Osteoblast (primary cell): ENCODE results near the gene SCN2A. TPM values are rescaled to one million over a fixed set of nuclear protein-coding genes. Genes with fewer than 3 reads are reported as not detected.

ENCODE experiments used
- DNase-seq: peaks from one replicate; pipeline ENCODE4 v3.0.0; 2011; ENCODE audit warnings: low spot score, mixed read lengths; ENCODE audit not compliant: insufficient read length; ENCODE audit errors: missing footprints
- H2AFZ ChIP-seq: 2 replicates; pipeline ENCODE4 v1.6.0; 2011; ENCODE audit warnings: mild to moderate bottlenecking, low read length
- H3K27ac ChIP-seq: 2 replicates; pipeline ENCODE4 v1.5.1; 2011; ENCODE audit warnings: mild to moderate bottlenecking, low read depth, low read length, moderate library complexity
- H3K27me3 ChIP-seq: 2 replicates; pipeline ENCODE4 v1.6.0; 2012; ENCODE audit warnings: mild to moderate bottlenecking, control low read depth, inconsistent platforms, low read length, moderate library complexity; ENCODE audit not compliant: insufficient read depth
- H3K36me3 ChIP-seq: 2 replicates; pipeline ENCODE4 v1.5.1; 2011; ENCODE audit warnings: mild to moderate bottlenecking, low read length, control low read depth, moderate library complexity; ENCODE audit not compliant: insufficient read depth
- H3K4me1 ChIP-seq: 2 replicates; pipeline ENCODE4 v1.5.1; 2011; ENCODE audit warnings: mild to moderate bottlenecking, low read length, control low read depth, moderate library complexity; ENCODE audit not compliant: insufficient read depth
- H3K4me2 ChIP-seq: 2 replicates; pipeline ENCODE4 v1.6.0; 2011; ENCODE audit warnings: mild to moderate bottlenecking, low read length; ENCODE audit not compliant: insufficient read depth
- H3K4me3 ChIP-seq: fragments of 200-600 bp; sonication (generic); 3 replicates; pipeline ENCODE4 v1.5.1; 2012; ENCODE audit warnings: mild to moderate bottlenecking, low read length, inconsistent platforms; ENCODE audit not compliant: insufficient read depth
- H3K79me2 ChIP-seq: 2 replicates; pipeline ENCODE4 v1.6.0; 2012; ENCODE audit warnings: mild to moderate bottlenecking, low read length, control low read depth, inconsistent platforms; ENCODE audit not compliant: insufficient read depth
- H3K9me3 ChIP-seq: 2 replicates; pipeline ENCODE4 v1.5.1; 2011; ENCODE audit warnings: low read depth, low read length, control low read depth
- H4K20me1 ChIP-seq: 2 replicates; pipeline ENCODE4 v1.6.0; 2012; ENCODE audit warnings: mild to moderate bottlenecking, low read length, control low read depth; ENCODE audit not compliant: insufficient read depth
- total RNA-seq: library from RNA; depleted of rRNA; stranded (reverse); fragments of >200 nt; gene quantifications from 2 replicates; pipeline ENCODE4 v1.2.3, GENCODE V29; 2012
- TF ChIP-seq, protein P1 (sequence below): IDR thresholded peaks from 2 replicates; pipeline ENCODE4 v1.5.1; 2011; ENCODE audit warnings: mild to moderate bottlenecking, low read depth, low read length, moderate library complexity; ENCODE audit errors: extremely low read depth

SCN2A gene
- total RNA-seq, 1 donor = 2.2 TPM

DNA sequence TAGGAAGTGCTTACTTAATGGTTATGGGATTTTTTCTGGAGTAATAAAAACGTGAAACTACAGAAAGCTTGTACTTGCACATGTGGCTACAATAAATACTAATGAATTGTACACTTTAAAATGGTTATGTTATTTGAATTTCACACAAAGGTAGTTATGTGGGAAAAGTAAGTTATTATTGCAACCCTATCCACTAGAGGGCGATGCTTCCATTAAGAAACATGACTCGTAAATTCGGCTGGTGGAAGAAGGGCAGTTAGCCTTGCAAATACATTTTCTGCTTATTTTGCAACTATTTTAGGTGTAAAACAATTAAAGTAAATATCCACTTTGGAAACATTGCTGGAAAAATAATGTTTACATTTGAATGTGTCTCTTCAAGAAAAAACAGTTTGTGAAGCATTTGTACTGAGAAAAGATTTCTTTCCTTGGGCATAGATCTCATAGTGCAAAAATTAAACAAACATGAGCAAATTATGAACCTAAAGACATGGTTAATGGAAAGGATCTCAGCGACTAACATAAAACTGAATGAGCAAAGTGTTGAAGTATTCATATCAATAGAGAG lies 162.2 kb downstream of the SCN2A start:
- peak; percentile 77 for DNase-seq
- Histone ChIP-seq H3K4me1 (no peaks in the 10 kb centered on the region), H3K27me3 (no peaks in the 10 kb centered on the region), H2AFZ (peak overlapping the region; percentile 59), H3K36me3 (no peaks in the 10 kb centered on the region), H3K27ac (no peak overlapping the region), H3K4me2 (no peak overlapping the region), H3K79me2 (no peaks in the 10 kb centered on the region), H3K4me3 (no peak overlapping the region), H3K9me3 (no peaks in the 10 kb centered on the region), H4K20me1 (no peaks in the 10 kb centered on the region)
- TF ChIP-seq, protein P1, sequence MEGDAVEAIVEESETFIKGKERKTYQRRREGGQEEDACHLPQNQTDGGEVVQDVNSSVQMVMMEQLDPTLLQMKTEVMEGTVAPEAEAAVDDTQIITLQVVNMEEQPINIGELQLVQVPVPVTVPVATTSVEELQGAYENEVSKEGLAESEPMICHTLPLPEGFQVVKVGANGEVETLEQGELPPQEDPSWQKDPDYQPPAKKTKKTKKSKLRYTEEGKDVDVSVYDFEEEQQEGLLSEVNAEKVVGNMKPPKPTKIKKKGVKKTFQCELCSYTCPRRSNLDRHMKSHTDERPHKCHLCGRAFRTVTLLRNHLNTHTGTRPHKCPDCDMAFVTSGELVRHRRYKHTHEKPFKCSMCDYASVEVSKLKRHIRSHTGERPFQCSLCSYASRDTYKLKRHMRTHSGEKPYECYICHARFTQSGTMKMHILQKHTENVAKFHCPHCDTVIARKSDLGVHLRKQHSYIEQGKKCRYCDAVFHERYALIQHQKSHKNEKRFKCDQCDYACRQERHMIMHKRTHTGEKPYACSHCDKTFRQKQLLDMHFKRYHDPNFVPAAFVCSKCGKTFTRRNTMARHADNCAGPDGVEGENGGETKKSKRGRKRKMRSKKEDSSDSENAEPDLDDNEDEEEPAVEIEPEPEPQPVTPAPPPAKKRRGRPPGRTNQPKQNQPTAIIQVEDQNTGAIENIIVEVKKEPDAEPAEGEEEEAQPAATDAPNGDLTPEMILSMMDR = peak; percentile 73

DNA sequence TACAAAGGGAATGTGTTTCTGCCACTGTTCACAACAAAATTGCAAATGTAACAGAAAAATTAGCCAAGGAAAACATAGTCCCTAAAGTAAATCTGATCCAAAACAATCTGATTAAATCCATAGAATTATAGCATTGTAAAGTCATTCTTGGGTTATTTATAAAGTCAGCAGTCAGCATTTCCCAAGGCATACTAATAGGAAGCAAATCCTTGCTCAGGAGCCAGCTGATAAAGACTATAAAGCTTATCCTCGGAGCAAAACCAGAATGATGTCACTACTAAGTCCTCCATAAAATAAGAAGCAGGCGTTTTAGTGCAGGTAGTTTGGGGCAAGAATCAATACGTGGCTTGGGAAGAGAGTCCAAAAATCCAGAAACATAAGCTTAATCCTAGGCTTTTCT lies 162.9 kb downstream of the SCN2A start:
- TF ChIP-seq, protein P1 = no peak
- H2AFZ ChIP-seq = no peak overlapping the region
- H3K27ac ChIP-seq = no peak overlapping the region
- no peaks in the 10 kb centered on the region for H3K27me3 ChIP-seq
- no peak for DNase-seq
- H3K4me3 ChIP-seq = no peak overlapping the region
- H4K20me1 ChIP-seq = no peaks in the 10 kb centered on the region
- no peaks in the 10 kb centered on the region for H3K79me2 ChIP-seq
- H3K9me3 ChIP-seq = no peaks in the 10 kb centered on the region
- no peaks in the 10 kb centered on the region for H3K4me1 ChIP-seq
- no peak overlapping the region for H3K4me2 ChIP-seq
- H3K36me3 ChIP-seq = no peaks in the 10 kb centered on the region

DNA sequence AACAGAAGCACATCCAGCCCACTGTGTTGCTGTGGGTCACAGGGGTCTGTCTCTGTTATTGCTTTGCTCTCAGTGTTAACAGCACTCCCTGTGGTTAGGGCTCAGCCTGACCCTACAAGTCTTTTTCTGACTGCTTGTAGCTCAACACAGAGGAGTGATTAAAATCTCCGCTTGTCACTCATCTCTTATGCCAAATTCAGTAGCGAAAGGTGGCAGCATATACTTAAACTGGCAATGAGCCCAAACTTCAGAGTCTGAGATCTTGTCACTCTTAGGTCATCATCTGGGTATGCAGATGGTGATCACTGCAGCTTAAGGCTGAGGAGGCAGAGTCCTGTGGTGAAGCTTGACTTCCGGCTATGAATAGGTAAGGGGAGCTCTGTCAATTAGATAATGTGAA lies 167.0 kb downstream of the SCN2A start:
- no peak for DNase-seq
- H4K20me1 ChIP-seq = no peaks in the 10 kb centered on the region
- no peak overlapping the region for H2AFZ ChIP-seq
- no peaks in the 10 kb centered on the region for H3K9me3 ChIP-seq
- TF ChIP-seq, protein P1 = no peak
- peak overlapping the region; percentile 4 for H3K4me2 ChIP-seq
- no peaks in the 10 kb centered on the region for H3K4me1 ChIP-seq
- no peaks in the 10 kb centered on the region for H3K36me3 ChIP-seq
- H3K79me2 ChIP-seq = no peaks in the 10 kb centered on the region
- no peak overlapping the region for H3K4me3 ChIP-seq
- H3K27me3 ChIP-seq = no peaks in the 10 kb centered on the region
- H3K27ac ChIP-seq = no peak overlapping the region

DNA sequence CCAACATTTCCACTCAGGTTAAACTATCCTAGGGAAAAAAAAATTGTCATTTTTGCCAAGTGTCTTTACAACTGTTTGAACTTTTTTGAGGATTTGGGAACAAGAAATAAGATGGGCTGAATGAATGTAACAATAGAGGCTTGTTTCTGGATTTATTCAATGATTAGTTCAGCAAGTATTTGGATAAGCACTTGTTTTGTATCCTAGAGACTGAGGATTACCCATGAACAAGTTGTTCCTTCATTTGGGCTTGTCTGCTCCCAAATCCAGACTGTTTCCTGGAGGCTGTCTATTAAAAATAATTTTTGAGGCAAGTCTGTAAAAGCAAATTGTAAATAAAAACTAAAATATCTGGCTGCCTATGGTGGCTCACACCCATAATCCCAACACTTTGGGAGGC lies 168.3 kb downstream of the SCN2A start:
- no peaks in the 10 kb centered on the region for H3K4me1 ChIP-seq
- no peaks in the 10 kb centered on the region for H3K36me3 ChIP-seq
- no peak overlapping the region for H3K27ac ChIP-seq
- H3K27me3 ChIP-seq = no peaks in the 10 kb centered on the region
- no peak overlapping the region for H3K4me2 ChIP-seq
- H3K9me3 ChIP-seq = no peaks in the 10 kb centered on the region
- no peak for DNase-seq
- TF ChIP-seq, protein P1 = no peak
- no peaks in the 10 kb centered on the region for H4K20me1 ChIP-seq
- H3K4me3 ChIP-seq = no peak overlapping the region
- no peaks in the 10 kb centered on the region for H3K79me2 ChIP-seq
- H2AFZ ChIP-seq = no peak overlapping the region
